HFFc6 (cell line): Measurements from ENCODE around the gene RPL36AL. TPM values are rescaled to one million over a fixed set of nuclear protein-coding genes. Genes with fewer than 3 reads are reported as not detected.
"Not testable (repeated sequence)": the region's sequence is repeated elsewhere in the genome, so short reads cannot be mapped to it uniquely, and the experiment has no call there.

ENCODE experiments used
- DNase-seq: peaks from one replicate; pipeline ENCODE4 v3.0.0-alpha.2; 2018
- H3K27ac Mint-ChIP-seq: 2 replicates; pipeline ENCODE4 v1.8.0; 2020; ENCODE audit warnings: mild to moderate bottlenecking, mixed read lengths
- H3K27me3 Mint-ChIP-seq: 2 replicates; pipeline ENCODE4 v1.8.0; 2021; ENCODE audit warnings: mild to moderate bottlenecking, moderate library complexity, mixed read lengths; ENCODE audit not compliant: insufficient read depth
- H3K36me3 Mint-ChIP-seq: 2 replicates; pipeline ENCODE4 v1.8.0; 2021; ENCODE audit warnings: low read depth, mixed read lengths
- H3K4me1 Mint-ChIP-seq: 2 replicates; pipeline ENCODE4 v1.8.0; 2020; ENCODE audit warnings: low read depth, mixed read lengths
- H3K4me3 Mint-ChIP-seq: 2 replicates; pipeline ENCODE4 v1.8.0; 2020; ENCODE audit warnings: mild to moderate bottlenecking, moderate library complexity, mixed read lengths
- H3K9me3 Mint-ChIP-seq: 2 replicates; pipeline ENCODE4 v1.8.0; 2020; ENCODE audit warnings: mild to moderate bottlenecking, mixed read lengths
- total RNA-seq, 6 experiments: library from RNA; stranded (reverse); fragmentation: NEBNext Ultra II Directional; extraction: Animal tissue kit (Norgen Biotek cat#: 25700); gene quantifications; 2 replicates in 1 of 6; 3 replicates in 5 of 6; pipeline ENCODE4 v1.2.3, GENCODE V29; 2021
- TF ChIP-seq, protein P1 (sequence below): fragments of 200-600 bp; sonication (generic); IDR thresholded peaks from 2 replicates; pipeline ENCODE4 v1.5.0; 2021; ENCODE audit warnings: antibody characterized with exemption, mild to moderate bottlenecking

Gene RPL36AL
- total RNA-seq, 6 experiments from 2014 or later: 170 to 254 (median 211) TPM

DNA sequence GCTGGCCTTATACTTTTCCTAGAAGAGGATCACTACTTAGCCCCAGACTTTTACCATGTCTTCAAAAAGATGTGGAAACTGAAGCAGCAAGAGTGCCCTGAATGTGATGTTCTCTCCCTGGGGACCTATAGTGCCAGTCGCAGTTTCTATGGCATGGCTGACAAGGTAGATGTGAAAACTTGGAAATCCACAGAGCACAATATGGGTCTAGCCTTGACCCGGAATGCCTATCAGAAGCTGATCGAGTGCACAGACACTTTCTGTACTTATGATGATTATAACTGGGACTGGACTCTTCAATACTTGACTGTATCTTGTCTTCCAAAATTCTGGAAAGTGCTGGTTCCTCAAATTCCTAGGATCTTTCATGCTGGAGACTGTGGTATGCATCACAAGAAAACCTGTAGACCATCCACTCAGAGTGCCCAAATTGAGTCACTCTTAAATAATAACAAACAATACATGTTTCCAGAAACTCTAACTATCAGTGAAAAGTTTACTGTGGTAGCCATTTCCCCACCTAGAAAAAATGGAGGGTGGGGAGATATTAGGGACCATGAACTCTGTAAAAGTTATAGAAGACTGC is 1.7 kb upstream of the RPL36AL start:
- H3K4me3 Mint-ChIP-seq: peak overlapping the region; percentile 99
- H3K9me3 Mint-ChIP-seq: no peaks in the 10 kb centered on the region
- H3K27ac Mint-ChIP-seq: peak overlapping the region; percentile 96
- peaks cover 54% of the 10 kb centered on the region for H3K4me1 Mint-ChIP-seq
- TF ChIP-seq, protein P1, sequence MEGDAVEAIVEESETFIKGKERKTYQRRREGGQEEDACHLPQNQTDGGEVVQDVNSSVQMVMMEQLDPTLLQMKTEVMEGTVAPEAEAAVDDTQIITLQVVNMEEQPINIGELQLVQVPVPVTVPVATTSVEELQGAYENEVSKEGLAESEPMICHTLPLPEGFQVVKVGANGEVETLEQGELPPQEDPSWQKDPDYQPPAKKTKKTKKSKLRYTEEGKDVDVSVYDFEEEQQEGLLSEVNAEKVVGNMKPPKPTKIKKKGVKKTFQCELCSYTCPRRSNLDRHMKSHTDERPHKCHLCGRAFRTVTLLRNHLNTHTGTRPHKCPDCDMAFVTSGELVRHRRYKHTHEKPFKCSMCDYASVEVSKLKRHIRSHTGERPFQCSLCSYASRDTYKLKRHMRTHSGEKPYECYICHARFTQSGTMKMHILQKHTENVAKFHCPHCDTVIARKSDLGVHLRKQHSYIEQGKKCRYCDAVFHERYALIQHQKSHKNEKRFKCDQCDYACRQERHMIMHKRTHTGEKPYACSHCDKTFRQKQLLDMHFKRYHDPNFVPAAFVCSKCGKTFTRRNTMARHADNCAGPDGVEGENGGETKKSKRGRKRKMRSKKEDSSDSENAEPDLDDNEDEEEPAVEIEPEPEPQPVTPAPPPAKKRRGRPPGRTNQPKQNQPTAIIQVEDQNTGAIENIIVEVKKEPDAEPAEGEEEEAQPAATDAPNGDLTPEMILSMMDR: no peak
- H3K27me3 Mint-ChIP-seq: peaks cover 5% of the 10 kb centered on the region
- no peak for DNase-seq
- H3K36me3 Mint-ChIP-seq: peaks cover 27% of the 10 kb centered on the region

- peak overlapping the region; percentile 99 for H3K4me3 Mint-ChIP-seq
- peaks cover 8% of the 10 kb centered on the region for H3K27me3 Mint-ChIP-seq
- TF ChIP-seq, protein P1: no peak
- no peaks in the 10 kb centered on the region for H3K9me3 Mint-ChIP-seq
- H3K27ac Mint-ChIP-seq: peak overlapping the region; percentile 96
- H3K36me3 Mint-ChIP-seq: peaks cover 30% of the 10 kb centered on the region
- DNase-seq: peak; percentile 40
- peaks cover 61% of the 10 kb centered on the region for H3K4me1 Mint-ChIP-seq
These were observed 872 bp upstream of the RPL36AL start for GRCh38 chr14:49621114-49621881.

GRCh38 chr14:49619730-49620129 is 696 bp downstream of the RPL36AL start:
- Mint-ChIP-seq H3K36me3 (peaks cover 36% of the 10 kb centered on the region), H3K4me3 (peak overlapping the region; percentile 99), H3K4me1 (peaks cover 56% of the 10 kb centered on the region), H3K9me3 (no peaks in the 10 kb centered on the region), H3K27ac (peak overlapping the region; percentile 96), H3K27me3 (peaks cover 8% of the 10 kb centered on the region)
- TF ChIP-seq, protein P1: no peak
- no peak for DNase-seq

- H3K27ac Mint-ChIP-seq: peak overlapping the region; percentile 96
- H3K27me3 Mint-ChIP-seq, H3K9me3 Mint-ChIP-seq, DNase-seq: not testable (repeated sequence)
- H3K4me1 Mint-ChIP-seq: peaks cover 52% of the 10 kb centered on the region
- H3K36me3 Mint-ChIP-seq: peaks cover 36% of the 10 kb centered on the region
- peak overlapping the region; percentile 99 for H3K4me3 Mint-ChIP-seq
These were observed 1.2 kb downstream of the RPL36AL start for GRCh38 chr14:49619273-49619672.

GRCh38 chr14:49617852-49618519 is 2.4 kb downstream of the RPL36AL start:
- no peak for DNase-seq
- Mint-ChIP-seq H3K27ac (peak overlapping the region; percentile 63), H3K4me1 (peaks cover 40% of the 10 kb centered on the region), H3K36me3 (peaks cover 36% of the 10 kb centered on the region), H3K9me3 (no peaks in the 10 kb centered on the region), H3K27me3 (peaks cover 8% of the 10 kb centered on the region), H3K4me3 (peak overlapping the region; percentile 99)
- TF ChIP-seq, protein P1: no peak

- peaks cover 40% of the 10 kb centered on the region for H3K4me1 Mint-ChIP-seq
- no peak for DNase-seq
- peaks cover 8% of the 10 kb centered on the region for H3K27me3 Mint-ChIP-seq
- H3K4me3 Mint-ChIP-seq: no peak overlapping the region
- TF ChIP-seq, protein P1: no peak
- H3K27ac Mint-ChIP-seq: peak overlapping the region; percentile 77
- H3K9me3 Mint-ChIP-seq: no peaks in the 10 kb centered on the region
- peaks cover 36% of the 10 kb centered on the region for H3K36me3 Mint-ChIP-seq
These were observed 4.7 kb downstream of the RPL36AL start for GRCh38 chr14:49615776-49616175.
